Neural cell (in vitro differentiated cells): Measurements from ENCODE around the gene TFRC.
"Not testable (repeated sequence)": the region's sequence is repeated elsewhere in the genome, so short reads cannot be mapped to it uniquely, and the experiment has no call there.

ENCODE experiments used
- EP300 ChIP-seq: fragments of 450-650 bp; conservative IDR thresholded peaks from 2 replicates; pipeline ENCODE4 v1.6.1; 2014; ENCODE audit warnings: antibody characterized with exemption, mild to moderate bottlenecking, moderate library complexity; ENCODE audit not compliant: poor library complexity, severe bottlenecking
- EZH2 ChIP-seq: fragments of 200-600, 300-800 bp; shearing (Covaris generic), sonication (generic); IDR thresholded peaks from 2 replicates; pipeline ENCODE4 v1.6.1; 2014; ENCODE audit warnings: antibody characterized with exemption, low read length, borderline replicate concordance, mild to moderate bottlenecking; ENCODE audit not compliant: insufficient read depth, poor library complexity, severe bottlenecking
- MXI1 ChIP-seq: fragments of 450-650 bp; conservative IDR thresholded peaks from 2 replicates; pipeline ENCODE4 v1.6.1; 2014; ENCODE audit warnings: antibody characterized with exemption, mild to moderate bottlenecking; ENCODE audit not compliant: poor library complexity, severe bottlenecking
- POLR2AphosphoS5 ChIP-seq: IDR thresholded peaks from 2 replicates; pipeline ENCODE4 v1.6.1; 2012
- RAD21 ChIP-seq: fragments of 450-650 bp; conservative IDR thresholded peaks from 2 replicates; pipeline ENCODE4 v1.6.1; 2014; ENCODE audit warnings: antibody characterized with exemption, mild to moderate bottlenecking, moderate library complexity
- SMC3 ChIP-seq: fragments of 450-650 bp; conservative IDR thresholded peaks from 2 replicates; pipeline ENCODE4 v1.6.1; 2014; ENCODE audit warnings: antibody characterized with exemption, mild to moderate bottlenecking, moderate library complexity; ENCODE audit not compliant: poor library complexity
- TF ChIP-seq, protein P1 (sequence below): fragments of 450-650 bp; IDR thresholded peaks from 2 replicates; pipeline ENCODE4 v1.5.1; 2014; ENCODE audit warnings: antibody characterized with exemption, mild to moderate bottlenecking, moderate library complexity; ENCODE audit not compliant: poor library complexity, severe bottlenecking
- TF ChIP-seq, protein P2 (sequence below): IDR thresholded peaks from 2 replicates; pipeline ENCODE4 v1.6.1; 2012; ENCODE audit warnings: borderline replicate concordance

DNA sequence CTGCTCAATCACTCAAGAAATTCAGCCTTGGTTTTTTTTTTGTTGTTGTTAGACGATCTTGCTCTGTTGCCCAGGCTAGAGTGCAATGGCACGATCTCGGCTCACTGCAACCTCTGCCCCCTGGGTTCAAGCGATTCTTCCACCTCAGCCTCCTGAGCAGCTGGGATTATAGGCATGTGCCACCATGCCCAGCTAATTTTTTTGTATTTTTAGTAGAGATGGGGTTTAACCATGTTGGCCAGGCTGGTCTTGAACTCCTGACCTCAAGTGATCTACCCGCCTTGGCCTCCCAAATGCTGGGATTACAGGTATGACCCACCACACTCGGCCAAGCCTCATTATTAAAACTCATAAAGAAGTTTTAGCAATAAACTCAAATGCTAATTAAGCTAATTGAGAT lies 25.5 kb downstream of the TFRC start:
- TF ChIP-seq, protein P1, sequence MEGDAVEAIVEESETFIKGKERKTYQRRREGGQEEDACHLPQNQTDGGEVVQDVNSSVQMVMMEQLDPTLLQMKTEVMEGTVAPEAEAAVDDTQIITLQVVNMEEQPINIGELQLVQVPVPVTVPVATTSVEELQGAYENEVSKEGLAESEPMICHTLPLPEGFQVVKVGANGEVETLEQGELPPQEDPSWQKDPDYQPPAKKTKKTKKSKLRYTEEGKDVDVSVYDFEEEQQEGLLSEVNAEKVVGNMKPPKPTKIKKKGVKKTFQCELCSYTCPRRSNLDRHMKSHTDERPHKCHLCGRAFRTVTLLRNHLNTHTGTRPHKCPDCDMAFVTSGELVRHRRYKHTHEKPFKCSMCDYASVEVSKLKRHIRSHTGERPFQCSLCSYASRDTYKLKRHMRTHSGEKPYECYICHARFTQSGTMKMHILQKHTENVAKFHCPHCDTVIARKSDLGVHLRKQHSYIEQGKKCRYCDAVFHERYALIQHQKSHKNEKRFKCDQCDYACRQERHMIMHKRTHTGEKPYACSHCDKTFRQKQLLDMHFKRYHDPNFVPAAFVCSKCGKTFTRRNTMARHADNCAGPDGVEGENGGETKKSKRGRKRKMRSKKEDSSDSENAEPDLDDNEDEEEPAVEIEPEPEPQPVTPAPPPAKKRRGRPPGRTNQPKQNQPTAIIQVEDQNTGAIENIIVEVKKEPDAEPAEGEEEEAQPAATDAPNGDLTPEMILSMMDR: not testable (repeated sequence)
- not testable (repeated sequence) for TF ChIP-seq EZH2, EP300, POLR2AphosphoS5, RAD21, SMC3, MXI1
- TF ChIP-seq, protein P2, sequence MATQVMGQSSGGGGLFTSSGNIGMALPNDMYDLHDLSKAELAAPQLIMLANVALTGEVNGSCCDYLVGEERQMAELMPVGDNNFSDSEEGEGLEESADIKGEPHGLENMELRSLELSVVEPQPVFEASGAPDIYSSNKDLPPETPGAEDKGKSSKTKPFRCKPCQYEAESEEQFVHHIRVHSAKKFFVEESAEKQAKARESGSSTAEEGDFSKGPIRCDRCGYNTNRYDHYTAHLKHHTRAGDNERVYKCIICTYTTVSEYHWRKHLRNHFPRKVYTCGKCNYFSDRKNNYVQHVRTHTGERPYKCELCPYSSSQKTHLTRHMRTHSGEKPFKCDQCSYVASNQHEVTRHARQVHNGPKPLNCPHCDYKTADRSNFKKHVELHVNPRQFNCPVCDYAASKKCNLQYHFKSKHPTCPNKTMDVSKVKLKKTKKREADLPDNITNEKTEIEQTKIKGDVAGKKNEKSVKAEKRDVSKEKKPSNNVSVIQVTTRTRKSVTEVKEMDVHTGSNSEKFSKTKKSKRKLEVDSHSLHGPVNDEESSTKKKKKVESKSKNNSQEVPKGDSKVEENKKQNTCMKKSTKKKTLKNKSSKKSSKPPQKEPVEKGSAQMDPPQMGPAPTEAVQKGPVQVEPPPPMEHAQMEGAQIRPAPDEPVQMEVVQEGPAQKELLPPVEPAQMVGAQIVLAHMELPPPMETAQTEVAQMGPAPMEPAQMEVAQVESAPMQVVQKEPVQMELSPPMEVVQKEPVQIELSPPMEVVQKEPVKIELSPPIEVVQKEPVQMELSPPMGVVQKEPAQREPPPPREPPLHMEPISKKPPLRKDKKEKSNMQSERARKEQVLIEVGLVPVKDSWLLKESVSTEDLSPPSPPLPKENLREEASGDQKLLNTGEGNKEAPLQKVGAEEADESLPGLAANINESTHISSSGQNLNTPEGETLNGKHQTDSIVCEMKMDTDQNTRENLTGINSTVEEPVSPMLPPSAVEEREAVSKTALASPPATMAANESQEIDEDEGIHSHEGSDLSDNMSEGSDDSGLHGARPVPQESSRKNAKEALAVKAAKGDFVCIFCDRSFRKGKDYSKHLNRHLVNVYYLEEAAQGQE: not testable (repeated sequence)
